ENCODE measurements around the gene ING4.

GRCh38 chr12:6698352-6699046 is 35.6 kb upstream of the ING4 start:
- TF ChIP-seq CTCF (IDR thresholded peaks at IDR 0.05; ENCODE audit: extremely low read depth in 1 of 2, insufficient read depth in 1 of 2, low read depth in 1 of 2, low read length in 2 of 2) (no peak), POLR2AphosphoS5 (IDR thresholded peaks at IDR 0.05; ENCODE audit: insufficient read depth, low read depth, low read length) (no peak), EZH2 (IDR thresholded peaks at IDR 0.05; ENCODE audit: borderline replicate concordance, low read depth, low read length, severe bottlenecking) (no peak), MYC (IDR thresholded peaks at IDR 0.05; ENCODE audit: low read depth, low read length) (no peak), MAX (IDR thresholded peaks at IDR 0.05; ENCODE audit: insufficient read depth, insufficient read length) (no peak), POLR2A (IDR thresholded peaks at IDR 0.05; ENCODE audit: low read depth, low read length) (no peak), FOS (IDR thresholded peaks at IDR 0.05; ENCODE audit: borderline replicate concordance, insufficient read depth, low read length) (no peak), JUN (IDR thresholded peaks at IDR 0.05; ENCODE audit: borderline replicate concordance, insufficient read depth, insufficient read length, low read depth) (no peak)
